Measurements from ENCODE around the gene B3GNT8. TPM values are rescaled to one million over a fixed set of nuclear protein-coding genes. Genes with fewer than 3 reads are reported as not detected.
"Not testable (repeated sequence)": the region's sequence is repeated elsewhere in the genome, so short reads cannot be mapped to it uniquely, and the experiment has no call there.

The B3GNT8 gene
- polyA plus RNA-seq, 4 donors: 3.3 to 6.5 (median 5.3) TPM

DNA sequence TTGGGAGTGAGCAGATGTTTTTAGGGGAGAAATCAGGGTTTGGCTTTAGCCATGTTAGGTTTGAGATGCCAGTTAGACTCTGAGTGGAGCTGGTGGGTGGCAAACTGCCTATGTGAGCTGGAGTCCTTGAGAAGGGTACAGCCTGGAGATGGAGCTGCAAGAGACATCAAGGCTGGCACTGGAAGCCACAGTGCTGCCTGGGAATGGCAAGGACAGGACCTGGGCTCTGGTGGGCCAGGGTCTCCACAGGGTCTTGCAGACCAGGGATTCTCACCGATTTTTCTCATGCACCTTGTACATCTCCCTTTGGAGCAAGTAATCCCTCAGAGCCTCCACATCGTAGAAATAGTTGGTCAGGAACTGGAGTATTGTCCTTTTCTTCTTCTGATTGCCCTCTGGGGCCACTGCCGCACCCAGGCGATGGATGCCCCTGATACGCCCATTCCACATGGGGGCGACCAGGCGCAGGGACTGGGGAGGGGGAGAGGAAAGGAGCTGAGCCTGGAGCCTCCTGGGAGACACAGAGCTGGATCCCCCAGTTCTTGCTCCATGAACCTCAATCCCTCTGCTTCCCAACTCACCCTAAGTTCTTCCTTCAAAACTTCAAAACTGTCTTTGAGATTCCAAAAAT, 10.9 kb upstream of the B3GNT8 start:
- no peak for DNase-seq (ENCODE audit: low read depth in 4 of 4, low spot score in 3 of 4)

DNA sequence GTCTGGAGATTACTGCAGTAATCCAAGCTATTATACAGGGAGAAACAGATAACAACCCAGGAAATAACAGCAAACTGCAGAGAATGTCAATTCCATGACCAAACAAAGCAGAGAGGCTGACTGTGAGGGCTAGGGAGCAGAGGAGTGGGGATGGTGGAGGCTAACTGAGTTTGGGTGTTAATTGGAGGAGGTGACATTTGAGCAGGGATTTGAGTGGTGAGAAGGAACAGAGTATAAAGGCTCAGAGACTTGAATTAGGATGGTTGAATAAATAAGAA, 9.4 kb upstream of the B3GNT8 start:
- no peak for DNase-seq (ENCODE audit: low read depth in 4 of 4, low spot score in 3 of 4)

DNA sequence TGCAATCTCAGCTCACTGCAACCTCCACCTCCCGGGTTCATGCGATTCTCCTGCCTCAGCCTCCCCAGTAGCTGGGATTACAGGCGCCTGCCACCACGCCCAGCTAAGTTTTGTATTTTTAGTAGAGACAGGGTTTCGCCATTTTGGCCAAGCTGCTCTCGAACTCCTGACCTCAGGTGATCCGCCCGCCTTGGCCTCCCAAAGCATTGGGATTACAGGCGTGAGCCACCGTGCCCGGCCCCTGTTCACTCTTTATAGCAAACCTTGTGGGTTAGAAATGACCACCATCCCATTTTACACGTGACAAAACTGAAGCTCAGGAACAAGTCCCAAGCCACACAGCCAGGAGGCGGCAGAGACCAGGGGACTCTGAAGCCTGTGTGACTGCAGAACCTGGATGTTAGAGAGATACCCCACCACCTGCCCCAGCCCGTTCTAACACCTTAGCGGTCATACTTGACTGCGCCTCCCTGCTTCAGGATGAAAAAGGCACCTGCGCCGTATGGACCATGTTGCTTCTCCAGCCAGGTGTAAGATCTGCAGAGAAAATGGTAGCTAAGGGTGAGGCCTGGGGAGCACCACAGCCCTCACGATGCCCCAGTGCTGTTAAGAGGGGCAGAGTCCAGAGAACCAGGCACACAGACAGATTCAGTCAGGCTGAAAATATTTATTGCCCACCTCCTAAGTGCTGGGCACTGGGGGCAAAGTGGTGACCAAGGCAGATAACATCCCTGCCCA, 8.9 kb upstream of the B3GNT8 start:
- DNase-seq (ENCODE audit: low read depth in 4 of 4, low spot score in 3 of 4): no peak

DNA sequence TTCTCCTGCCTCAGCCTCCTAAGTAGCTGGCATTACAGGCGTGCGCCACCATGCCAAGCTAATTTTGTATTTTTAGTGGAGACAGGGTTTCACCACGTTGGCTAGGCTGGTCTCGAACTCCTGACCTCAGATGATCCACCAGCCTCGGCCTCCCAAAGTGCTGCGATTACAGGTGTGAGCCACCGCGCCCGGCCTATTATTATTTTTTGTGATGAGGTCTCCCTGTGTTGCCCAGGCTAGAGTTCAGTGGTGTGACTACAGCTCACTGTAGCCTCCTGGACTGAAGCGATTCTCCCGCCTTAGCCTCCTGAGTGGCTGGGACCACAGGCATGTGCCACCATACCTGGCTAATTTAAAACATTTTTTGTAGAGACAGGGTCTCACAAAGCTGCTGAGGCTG, 8.2 kb upstream of the B3GNT8 start:
- not testable (repeated sequence) for DNase-seq (ENCODE audit: low read depth in 4 of 4, low spot score in 3 of 4)

DNA sequence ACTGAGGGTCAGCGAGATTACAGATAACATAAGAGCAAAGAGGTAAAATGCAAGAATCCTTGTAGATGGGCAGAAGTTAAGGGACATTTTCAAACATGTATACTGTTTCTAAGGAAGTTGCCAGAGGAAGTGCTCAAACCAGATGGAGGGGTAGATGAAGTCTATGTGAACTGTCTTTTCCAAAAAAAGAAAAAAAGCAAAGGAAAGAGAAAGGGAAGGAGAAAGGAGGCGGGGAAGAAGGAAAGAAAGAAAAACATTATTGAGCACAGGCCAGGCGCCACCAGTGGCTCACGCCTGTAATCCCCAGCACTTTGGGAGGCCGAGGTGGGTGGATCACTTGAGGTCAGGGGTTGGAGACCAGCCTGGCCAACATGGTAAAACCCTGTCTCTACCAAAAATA, 7.3 kb upstream of the B3GNT8 start:
- no peak for DNase-seq (ENCODE audit: low read depth in 4 of 4, low spot score in 3 of 4)

DNA sequence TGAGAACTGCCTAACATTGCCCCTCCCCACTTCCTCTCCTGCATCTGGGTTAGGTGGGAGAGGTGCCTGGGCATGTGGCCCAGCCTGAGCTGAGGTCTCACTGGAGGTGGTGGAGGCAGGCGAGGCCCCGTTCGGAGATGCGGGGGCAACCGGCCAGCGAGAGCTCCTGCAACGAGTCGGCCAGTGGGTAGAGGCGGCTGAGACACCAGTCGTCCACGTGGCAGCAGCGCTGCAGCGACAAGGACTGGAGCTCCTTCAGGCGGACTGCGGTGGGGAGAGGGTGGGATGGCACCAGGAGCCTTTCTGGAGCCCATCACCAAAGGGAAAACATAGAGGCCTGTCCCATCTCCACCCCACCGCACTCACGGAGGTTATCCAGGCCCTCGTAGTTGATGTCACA, 6.0 kb upstream of the B3GNT8 start:
- no peak for DNase-seq (ENCODE audit: low read depth in 4 of 4, low spot score in 3 of 4)

DNA sequence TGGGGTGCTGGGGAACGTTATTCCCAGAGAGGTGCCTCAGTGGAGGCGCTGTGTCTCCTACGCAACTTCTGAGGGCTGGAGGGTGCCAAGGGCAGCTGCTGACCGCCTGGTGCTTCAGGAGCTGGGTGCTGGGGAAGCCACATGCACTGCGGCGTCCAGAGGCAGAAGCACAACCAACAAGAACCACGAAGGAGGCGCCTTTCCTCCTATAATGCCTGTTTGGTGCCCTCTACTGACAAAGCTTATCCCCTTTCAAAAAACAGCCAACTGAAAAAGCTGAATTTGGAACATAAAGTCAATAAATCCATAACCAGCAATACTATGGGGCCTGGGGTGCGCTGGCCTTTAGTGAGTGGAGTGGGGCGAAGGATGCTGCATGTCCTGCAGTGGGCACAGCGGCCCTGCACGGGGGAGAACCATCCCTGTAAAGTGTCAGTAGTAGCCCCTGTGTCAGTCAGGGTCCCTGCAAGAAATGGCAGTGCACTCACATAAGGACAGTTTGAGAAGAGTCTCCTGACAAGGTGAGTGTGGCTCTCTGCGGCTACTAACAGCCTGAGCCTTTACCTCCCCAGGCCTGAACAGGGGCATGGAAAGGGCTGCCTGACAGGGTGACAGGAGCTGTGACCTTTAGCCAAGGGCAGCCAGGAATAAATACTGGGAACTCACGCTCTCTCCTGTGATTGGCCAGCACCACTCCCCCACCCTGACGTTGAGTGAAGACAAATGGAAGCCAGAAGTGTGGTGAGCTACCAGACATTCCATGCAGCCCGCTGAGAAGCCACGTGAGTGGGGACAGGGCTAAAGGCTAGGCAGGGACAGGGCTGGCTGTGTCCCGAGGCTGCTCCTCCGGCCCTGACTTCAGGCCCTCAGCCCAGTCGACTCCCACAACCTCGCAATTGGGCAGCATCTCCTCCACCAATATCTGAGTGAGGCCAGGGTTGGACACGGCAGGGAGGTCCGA, 4.5 kb upstream of the B3GNT8 start:
- no peak for DNase-seq (ENCODE audit: low read depth in 4 of 4, low spot score in 3 of 4)

DNA sequence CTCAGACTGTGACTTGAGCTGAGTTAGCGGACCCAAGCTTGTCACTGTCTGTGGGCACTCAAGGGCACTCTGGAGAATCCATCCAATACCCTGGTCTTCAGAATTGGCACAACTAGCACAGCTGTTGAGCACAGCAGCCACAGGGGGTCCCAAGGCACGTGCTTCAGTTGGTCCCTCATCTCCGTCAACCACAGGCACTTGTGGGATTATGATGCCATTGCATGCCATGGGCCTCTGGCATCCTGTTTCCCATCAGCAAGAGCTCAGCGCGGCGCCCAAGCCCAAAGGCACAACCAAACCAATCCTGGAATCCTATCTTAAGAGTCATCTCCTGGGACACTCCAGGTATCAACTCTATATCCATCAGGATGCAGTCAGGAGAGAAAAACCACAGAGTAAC, 3.7 kb upstream of the B3GNT8 start:
- DNase-seq (ENCODE audit: low read depth in 4 of 4, low spot score in 3 of 4): no peak

DNA sequence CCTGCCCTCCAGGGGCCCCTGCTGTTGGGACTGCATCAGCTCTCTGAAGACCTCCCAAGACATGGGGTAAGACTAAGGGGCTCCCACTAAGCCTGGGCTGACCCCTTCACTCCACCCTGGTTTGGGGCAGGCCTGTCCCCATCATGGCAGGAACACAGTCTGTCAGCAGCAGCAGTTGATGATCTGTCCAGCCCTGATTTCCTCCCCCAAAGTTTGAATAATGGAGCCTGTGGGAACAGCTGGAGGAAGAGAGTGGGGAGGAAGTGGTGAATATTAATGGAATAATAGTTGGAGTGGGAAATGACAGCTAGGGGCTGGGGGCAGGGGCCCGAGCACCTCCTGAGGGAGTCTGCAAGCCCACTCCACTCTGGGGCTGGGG, 1.3 kb upstream of the B3GNT8 start:
- DNase-seq (ENCODE audit: low read depth in 4 of 4, low spot score in 3 of 4): no peak

DNA sequence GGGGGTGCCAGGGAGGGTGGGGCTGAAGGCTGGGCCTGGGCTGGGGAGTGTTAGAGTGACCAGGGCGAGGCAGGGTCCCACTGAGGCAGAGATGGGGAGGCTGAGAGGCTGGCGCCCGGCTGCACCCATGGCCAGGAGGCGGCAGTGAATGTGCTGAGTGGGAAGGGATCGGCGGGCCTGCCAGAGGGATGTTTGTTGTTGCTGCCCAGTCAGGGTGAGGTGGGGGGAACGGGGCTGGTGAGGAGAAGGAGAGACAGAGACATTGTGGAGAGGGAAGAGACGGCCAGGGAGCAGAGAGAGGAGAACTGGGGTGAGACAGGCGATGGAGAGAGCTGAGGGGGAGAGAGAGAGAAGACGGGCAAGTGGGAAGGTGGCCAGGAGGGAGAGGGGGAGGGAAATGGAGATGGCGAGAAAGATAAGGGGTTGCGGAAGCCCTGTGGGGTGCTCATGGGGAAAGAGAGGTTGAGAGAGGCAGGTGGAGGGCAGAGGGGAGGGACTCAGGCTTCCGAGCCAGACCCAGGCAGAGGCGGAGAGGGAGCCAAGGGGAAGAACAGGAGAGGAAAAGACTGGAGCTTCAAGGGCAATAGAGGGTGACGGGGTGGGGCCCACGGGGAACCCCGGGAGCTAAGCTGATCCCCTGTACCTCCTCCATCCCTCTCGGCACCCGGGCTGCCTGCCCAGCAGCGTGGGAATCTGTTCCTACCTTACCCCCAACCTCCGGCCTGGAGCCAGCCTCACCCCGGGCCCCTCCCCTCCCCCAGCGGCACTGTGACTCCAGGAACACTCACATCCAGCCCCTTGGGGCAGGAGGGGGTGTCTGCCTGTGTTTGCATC, 690 bp upstream of the B3GNT8 start:
- DNase-seq (ENCODE audit: low read depth in 4 of 4, low spot score in 3 of 4): no peak

DNA sequence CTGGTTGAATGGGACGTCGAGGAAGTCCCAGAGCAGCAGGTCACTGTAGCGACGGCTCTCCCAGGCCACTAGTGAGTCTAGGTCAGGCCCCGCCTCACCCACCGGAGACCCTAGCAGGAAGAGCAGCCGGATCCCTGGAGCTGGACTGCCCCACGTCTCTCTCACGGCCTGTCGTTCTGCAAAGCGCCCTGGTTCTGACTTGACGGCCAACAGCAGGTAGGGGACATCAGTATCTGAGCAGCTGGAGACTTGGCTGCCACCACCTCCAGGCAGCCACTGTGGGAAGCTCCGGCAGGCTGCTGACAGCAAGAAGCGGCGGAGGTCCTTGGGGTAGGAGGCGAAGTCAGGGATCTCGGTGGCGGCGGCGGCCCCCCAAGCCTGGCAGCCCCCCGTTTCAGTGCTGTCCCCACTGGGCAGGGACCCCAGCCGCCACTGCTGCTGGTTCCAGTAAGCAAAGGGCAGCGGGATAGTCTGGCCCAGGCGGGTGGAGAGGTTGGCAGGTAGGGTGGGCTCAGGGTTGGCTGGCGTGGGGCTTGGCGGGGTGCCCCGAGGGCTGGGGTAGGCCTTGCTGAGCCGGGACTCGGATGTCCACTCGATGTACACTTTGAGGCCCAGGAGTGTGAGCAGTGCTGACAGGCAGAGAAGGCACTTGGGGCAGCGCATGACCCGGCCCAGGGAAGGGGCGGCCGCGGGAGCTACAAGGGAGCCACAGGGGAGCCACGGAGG, 895 bp downstream of the B3GNT8 start:
- DNase-seq (ENCODE audit: low read depth in 4 of 4, low spot score in 3 of 4): no peak

DNA sequence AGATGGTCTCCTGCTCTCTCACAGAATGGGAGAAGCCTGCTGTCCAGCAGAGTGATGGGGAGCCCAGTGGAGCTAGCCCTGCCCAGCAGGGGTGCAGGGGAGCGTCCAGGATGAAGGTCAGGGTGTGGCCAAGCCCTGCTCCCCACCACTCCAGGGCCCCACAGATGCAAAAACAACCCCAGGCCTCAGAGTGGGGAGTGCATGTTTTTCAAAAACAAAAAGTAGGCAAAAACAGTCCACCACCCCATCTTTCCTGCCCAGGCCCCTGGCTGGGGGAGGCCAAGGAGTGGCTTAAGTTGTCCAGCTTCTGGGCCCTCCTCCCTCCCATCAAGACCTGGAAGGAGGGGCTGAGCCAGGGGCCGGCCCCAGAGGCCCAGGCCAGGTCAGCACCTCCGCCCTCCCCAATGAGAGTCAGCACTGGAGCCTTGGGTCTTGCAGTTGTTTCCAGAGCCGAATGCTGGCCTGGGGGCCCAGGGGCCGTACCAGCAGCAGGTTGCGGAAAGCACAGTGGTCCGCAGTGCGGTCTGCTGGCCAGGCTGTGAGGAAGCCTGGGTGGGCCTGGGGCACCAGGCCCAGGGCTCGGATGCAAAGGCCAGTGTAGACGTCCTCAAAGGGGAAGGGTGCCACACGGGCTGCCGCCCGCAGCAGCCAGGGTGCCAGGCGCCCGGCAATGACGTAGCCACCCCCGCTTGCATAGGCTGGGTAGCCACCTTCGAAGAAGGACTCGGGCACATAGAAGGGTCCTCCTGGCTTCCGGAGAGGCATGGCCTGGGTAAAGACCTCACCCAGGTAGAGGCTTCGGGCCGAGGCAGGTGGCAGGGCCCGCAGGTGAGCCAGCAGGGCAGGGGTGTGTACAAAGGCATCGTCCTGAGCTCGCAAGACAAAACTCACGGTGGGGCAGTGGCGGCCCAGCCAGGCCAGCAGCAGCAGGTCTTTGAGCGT, 1.7 kb downstream of the B3GNT8 start:
- no peak for DNase-seq (ENCODE audit: low read depth in 4 of 4, low spot score in 3 of 4)

DNA sequence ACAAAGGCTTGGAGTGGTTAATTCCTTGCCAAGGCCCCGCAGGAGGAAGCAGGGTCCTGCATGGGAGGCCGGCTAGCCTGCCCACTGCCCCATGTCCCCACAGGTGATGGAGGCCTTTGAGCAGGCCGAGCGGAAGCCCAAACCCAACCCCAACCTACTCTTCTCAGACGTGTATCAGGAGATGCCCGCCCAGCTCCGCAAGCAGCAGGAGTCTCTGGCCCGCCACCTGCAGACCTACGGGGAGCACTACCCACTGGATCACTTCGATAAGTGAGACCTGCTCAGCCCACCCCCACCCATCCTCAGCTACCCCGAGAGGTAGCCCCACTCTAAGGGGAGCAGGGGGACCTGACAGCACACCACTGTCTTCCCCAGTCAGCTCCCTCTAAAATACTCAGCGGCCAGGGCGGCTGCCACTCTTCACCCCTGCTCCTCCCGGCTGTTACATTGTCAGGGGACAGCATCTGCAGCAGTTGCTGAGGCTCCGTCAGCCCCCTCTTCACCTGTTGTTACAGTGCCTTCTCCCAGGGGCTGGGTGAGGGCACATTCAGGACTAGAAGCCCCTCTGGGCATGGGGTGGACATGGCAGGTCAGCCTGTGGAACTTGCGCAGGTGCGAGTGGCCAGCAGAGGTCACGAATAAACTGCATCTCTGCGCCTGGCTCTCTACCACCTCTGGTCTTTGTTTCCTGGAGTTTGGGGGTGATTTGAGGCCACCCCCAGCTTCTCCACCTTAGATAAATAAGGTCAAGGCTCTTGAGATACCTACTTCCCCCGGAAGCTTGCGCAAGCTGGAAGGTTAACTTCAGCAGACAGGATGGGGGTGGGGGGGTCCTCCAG, 2.6 kb downstream of the B3GNT8 start:
- no peak for DNase-seq (ENCODE audit: low read depth in 4 of 4, low spot score in 3 of 4)

DNA sequence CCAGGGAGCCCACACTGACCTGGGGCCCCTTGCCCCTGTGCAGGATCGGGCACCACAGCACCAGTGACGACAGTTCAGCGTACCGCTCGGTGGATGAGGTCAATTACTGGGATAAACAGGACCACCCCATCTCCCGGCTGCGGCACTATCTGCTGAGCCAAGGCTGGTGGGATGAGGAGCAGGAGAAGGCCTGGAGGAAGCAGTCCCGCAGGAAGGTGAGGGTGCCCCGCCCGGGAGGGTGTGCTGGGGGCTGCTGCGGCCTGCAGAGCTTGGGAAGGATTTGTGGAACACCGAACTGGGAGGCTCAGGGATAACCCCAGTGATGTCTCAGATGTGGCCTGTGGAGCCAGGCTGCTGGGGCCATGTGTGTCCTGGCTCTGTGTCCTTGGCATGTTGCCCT, 4.2 kb downstream of the B3GNT8 start:
- no peak for DNase-seq (ENCODE audit: low read depth in 4 of 4, low spot score in 3 of 4)

DNA sequence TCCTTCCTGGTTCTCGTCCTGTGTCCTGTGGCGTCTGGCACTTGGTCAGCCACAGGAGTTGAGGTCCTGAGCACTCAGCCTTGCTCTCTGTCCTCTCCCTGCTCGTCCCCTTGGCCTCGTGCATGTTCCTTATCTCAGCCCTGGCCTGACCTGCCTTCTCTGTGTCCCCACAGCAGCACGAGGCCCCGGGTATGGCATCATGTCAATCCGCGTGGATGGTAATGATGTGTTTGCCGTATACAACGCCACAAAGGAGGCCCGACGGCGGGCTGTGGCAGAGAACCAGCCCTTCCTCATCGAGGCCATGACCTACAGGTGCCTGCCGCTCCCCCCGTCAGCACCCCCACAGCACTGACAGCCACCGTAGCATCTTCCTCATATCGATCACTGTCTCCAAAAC, 4.7 kb downstream of the B3GNT8 start:
- DNase-seq (ENCODE audit: low read depth in 4 of 4, low spot score in 3 of 4): no peak

DNA sequence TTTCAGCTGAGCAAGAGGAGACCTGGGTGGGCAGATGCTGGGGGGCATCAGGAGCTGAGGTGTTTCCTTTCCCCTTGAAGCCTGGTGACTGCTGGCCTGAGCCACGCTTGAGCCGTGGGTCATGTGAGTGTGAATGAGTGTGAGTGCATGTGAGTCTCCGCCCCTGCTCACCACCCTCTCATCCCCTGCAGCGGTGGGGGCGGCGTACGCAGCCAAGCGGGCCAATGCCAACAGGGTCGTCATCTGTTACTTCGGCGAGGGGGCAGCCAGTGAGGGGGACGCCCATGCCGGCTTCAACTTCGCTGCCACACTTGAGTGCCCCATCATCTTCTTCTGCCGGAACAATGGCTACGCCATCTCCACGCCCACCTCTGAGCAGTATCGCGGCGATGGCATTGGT, 5.2 kb downstream of the B3GNT8 start:
- DNase-seq (ENCODE audit: low read depth in 4 of 4, low spot score in 3 of 4): no peak

DNA sequence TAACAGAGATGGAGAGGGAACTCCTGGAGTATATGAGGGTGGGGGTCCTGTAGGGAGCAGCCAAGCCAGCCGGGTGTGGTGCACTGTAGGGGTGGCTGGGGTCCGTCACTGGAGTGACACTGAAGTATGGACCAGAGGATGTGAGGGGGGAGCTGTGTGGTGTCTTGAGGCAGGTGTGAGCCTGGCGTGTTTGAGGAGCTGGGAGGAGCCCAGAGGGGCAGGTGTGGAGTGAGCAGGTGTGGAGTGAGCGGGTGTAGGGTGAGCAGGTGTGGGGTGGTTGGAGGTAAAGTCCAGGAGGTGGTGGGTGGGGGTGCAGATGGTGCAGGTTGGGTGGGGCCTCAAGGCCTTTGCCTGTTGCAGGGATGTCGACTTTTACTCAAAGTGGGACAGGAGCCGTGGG, 5.9 kb downstream of the B3GNT8 start:
- no peak for DNase-seq (ENCODE audit: low read depth in 4 of 4, low spot score in 3 of 4)

Data from right renal pelvis (tissue), 4 donors.